SK-N-SH treated with all-trans-retinoic acid at 6 μM for 48 hours (cell line): Measurements from ENCODE around the gene MANSC4.

Experiments used
- ARNTL ChIP-seq: fragments of 450-650 bp; formaldehyde crosslinking; IDR thresholded peaks from 2 replicates; pipeline ENCODE4 v1.5.0; 2020; ENCODE audit warnings: low read depth, mild to moderate bottlenecking, moderate library complexity, borderline replicate concordance
- CSDC2 ChIP-seq: fragments of 250-450 bp; sonication (Bioruptor Pico); IDR thresholded peaks from 2 replicates; pipeline ENCODE4 v1.5.0; 2020; ENCODE audit warnings: mild to moderate bottlenecking, moderate library complexity
- CSRNP3 ChIP-seq: fragments of 250-450 bp; sonication (Bioruptor Pico); IDR thresholded peaks from 2 replicates; pipeline ENCODE4 v1.5.1; 2021; ENCODE audit warnings: mild to moderate bottlenecking, moderate library complexity
- GLIS3 ChIP-seq: fragments of 250-450 bp; sonication (Bioruptor Pico); IDR thresholded peaks from 2 replicates; pipeline ENCODE4 v1.5.0; 2020; ENCODE audit warnings: mild to moderate bottlenecking, moderate library complexity
- OSR1 ChIP-seq: fragments of 250-450 bp; sonication (Bioruptor Pico); IDR thresholded peaks from 2 replicates; pipeline ENCODE4 v1.8.0; 2022; ENCODE audit warnings: moderate library complexity, mild to moderate bottlenecking, inconsistent platforms
- PATZ1 ChIP-seq: fragments of 250-450 bp; sonication (Bioruptor Pico); IDR thresholded peaks from 2 replicates; pipeline ENCODE4 v1.8.0; 2020; ENCODE audit warnings: mild to moderate bottlenecking, moderate library complexity, borderline replicate concordance
- PPARA ChIP-seq: fragments of 250-450 bp; sonication (Bioruptor Pico); IDR thresholded peaks from 2 replicates; pipeline ENCODE4 v1.5.0; 2020; ENCODE audit warnings: mild to moderate bottlenecking, borderline replicate concordance
- TCF4 ChIP-seq: fragments of 250-450 bp; sonication (Bioruptor Pico); IDR thresholded peaks from 2 replicates; pipeline ENCODE4 v1.8.0; 2021; ENCODE audit warnings: mild to moderate bottlenecking, moderate library complexity, borderline replicate concordance
- TOX ChIP-seq: fragments of 250-450 bp; sonication (Bioruptor Pico); IDR thresholded peaks from 2 replicates; pipeline ENCODE4 v1.8.0; 2021; ENCODE audit warnings: mild to moderate bottlenecking, moderate library complexity, borderline replicate concordance
- ZC3H10 ChIP-seq: fragments of 250-450 bp; sonication (Bioruptor Pico); IDR thresholded peaks from 2 replicates; pipeline ENCODE4 v1.5.1; 2021; ENCODE audit warnings: mild to moderate bottlenecking, moderate library complexity
- ZFP3 ChIP-seq: fragments of 250-450 bp; sonication (Bioruptor Pico); IDR thresholded peaks from 2 replicates; pipeline ENCODE4 v1.5.0; 2020; ENCODE audit warnings: mild to moderate bottlenecking, moderate library complexity
- ZFP30 ChIP-seq: fragments of 450-650 bp; formaldehyde crosslinking; IDR thresholded peaks from 2 replicates; pipeline ENCODE4 v1.5.0; 2022; ENCODE audit warnings: mild to moderate bottlenecking, moderate library complexity
- ZNF8 ChIP-seq: fragments of 450-650 bp; formaldehyde crosslinking; IDR thresholded peaks from 2 replicates; pipeline ENCODE4 v1.5.0; 2020; ENCODE audit warnings: mild to moderate bottlenecking, moderate library complexity
- TF ChIP-seq, protein P1 (sequence below): fragments of 250-450 bp; sonication (Bioruptor Pico); IDR thresholded peaks from 2 replicates; pipeline ENCODE4 v1.8.0; 2021; ENCODE audit warnings: low read depth, mild to moderate bottlenecking, moderate library complexity, borderline replicate concordance

DNA sequence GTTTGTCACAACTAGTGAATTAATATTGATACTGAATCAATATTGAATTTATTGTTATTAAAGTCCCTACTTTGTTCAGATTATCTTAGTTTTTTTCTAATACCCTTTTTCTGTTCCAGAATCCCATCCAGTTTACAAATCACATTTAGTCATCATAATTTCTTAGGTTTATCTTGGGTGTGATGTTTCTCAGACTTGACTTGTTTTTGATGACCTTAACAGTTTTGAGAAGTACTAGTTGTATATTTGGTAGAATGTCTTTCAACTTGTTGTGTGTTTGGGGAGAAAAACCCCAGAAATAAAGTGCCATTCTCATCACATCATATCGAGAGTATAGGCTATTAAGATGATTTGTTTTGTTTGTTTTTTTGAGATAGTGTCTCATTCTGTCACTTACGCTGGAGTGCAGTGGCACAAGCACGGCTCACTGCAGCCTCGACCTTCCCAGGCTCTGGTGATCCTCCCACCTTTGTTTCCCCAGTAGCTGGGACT, 49.9 kb downstream of the MANSC4 start:
- TF ChIP-seq PPARA (no peak), ZFP3 (CRISPR knock-in tag) (no peak), ARNTL (CRISPR knock-in tag) (no peak), GLIS3 (CRISPR knock-in tag) (no peak), OSR1 (no peak), CSDC2 (CRISPR knock-in tag) (no peak), ZFP30 (CRISPR knock-in tag) (no peak), TOX (CRISPR knock-in tag) (no peak), CSRNP3 (CRISPR knock-in tag) (no peak), TCF4 (CRISPR knock-in tag) (no peak), ZNF8 (CRISPR knock-in tag) (no peak), PATZ1 (CRISPR knock-in tag) (no peak), ZC3H10 (no peak)
- TF ChIP-seq, protein P1, sequence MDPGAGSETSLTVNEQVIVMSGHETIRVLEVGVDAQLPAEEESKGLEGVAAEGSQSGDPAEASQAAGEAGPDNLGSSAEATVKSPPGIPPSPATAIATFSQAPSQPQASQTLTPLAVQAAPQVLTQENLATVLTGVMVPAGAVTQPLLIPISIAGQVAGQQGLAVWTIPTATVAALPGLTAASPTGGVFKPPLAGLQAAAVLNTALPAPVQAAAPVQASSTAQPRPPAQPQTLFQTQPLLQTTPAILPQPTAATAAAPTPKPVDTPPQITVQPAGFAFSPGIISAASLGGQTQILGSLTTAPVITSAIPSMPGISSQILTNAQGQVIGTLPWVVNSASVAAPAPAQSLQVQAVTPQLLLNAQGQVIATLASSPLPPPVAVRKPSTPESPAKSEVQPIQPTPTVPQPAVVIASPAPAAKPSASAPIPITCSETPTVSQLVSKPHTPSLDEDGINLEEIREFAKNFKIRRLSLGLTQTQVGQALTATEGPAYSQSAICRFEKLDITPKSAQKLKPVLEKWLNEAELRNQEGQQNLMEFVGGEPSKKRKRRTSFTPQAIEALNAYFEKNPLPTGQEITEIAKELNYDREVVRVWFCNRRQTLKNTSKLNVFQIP (CRISPR knock-in tag), result no peak
